GM18868 (cell line): Measurements from ENCODE around the gene TOR2A.
"Not testable (repeated sequence)": the region's sequence is repeated elsewhere in the genome, so short reads cannot be mapped to it uniquely, and the experiment has no call there.

Source experiments
- ATAC-seq: cut with Tn5 transposase; IDR thresholded peaks from one replicate; pipeline ENCODE4 v1.9.1; 2021; ENCODE audit warnings: mild to moderate bottlenecking, moderate library complexity; ENCODE audit not compliant: unreplicated experiment

The TOR2A gene

DNA sequence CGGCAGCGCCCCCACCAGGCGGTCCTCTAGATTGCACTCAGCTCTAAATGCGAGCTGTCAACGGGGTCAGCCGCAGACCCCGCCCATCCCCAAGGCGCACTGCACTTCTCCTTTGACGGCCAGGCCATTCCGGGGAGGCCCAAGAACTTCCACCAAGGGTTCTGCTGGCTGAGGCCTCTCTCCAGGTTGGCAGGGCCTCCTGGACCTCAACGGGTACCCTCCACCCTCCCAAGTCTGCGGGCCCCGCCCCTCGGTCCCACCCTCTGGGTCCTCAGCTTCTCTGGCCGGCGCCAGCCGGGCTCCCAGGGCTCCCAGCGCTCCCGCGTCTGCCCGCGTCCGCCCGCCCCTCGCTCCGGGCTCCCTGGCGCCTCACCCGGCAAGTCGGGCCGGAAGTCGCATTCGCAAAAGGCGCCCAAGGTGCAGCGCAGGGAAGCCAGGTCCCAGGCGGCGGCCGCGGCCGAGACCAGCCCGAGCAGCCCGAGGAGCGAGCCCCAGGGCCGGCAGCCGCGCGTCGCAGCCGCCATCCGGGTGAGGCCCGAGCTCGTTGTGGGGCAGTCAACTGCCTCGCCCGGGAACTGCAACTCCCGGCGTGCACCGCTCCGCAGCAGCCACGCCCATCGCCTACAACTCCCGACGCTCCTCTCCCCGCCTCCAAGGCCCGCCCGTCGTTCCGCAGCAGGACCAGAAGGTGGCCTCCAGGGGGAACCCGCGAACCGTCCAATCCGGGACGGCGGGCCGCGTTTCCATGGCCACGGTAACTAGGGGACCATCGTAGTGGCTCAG, at the start of gene TOR2A:
TSS of gene TOR2A (minus strand) at position 548 of the 783 bp plus-strand sequence. CDS start at position 524, 24 bp downstream.
- ATAC-seq, result peak; percentile 87

DNA sequence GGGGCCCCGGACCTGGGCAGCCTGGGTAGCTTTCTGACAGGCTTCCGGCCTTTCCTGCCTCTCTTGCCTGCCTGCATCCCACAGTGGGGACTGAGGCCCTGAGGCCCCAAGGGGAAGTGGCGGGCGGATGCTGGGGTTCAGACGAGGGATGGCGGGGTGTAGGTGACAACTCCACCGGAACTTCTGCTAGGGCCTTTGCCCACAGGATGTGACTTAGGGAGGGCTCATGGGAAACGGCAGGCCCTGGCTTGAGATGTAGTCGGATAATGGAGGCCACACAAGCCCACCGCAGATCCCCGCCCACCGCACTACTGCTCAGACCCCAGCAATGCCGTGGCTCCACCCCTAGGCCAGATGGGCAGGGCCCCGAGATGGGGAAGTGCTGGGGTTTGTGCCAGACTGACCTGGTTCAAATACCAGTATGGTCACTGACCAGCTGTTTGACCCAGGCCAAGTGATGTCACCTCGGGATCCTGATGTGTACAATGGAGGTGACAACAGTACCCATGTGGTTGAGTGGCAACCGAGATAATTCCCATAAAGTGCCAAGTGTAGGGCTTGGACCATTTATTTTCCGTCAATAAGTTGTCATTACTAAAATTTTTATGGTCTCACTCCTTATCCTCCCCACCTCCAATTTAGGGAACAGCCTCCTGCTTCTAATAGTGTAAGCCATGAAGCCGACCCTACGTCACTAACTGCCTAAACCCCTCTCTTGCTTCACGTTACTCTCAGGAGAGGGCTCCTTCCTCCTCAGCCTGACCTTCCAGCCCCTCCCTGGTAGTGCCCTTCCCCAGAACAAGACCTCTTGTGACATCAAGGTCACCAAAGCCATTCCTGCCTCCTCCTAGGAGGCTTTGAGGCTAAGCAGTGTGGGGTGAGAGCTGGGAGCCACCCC, 48.3 kb upstream of the TOR2A start:
- no peak for ATAC-seq

DNA sequence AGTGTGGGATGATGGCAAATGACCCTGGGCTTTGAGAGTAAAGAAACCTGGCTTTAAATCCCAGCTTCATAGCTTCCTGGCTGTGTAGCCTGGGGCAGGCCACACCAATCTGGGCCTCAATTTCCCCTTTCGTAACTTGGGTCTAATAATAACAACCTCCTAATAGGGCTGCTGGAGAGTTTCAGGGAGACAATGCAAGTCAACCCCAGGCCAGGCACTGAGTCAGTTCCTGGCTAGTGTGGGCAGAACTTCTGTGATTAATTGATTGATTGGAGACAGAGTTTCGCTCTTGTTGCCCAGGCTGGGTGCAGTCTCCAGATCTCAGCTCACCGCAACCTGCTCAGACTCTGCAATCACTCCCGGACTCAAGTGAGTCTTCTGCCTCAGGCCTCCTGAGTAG, 46.7 kb upstream of the TOR2A start:
- ATAC-seq, result no peak

DNA sequence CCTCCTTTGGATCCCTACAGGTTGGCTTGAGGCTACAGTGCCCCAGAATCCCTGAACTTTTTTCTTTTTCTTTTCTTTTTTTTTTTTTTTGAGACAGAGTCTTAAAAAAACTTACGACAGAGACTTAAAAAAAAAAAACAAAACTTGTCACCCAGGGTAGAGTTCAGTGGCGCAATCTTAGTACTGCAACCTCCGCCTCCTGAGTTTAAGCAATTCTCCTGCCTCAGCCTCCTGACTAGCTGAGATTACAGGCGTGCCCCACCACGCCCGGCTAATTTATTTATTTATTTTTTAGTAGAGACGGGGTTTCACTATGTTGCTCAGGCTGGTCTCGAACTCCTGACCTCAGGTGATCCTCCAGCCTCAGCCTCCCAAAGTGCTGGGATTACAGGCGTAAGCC, 45.8 kb upstream of the TOR2A start:
- not testable (repeated sequence) for ATAC-seq

DNA sequence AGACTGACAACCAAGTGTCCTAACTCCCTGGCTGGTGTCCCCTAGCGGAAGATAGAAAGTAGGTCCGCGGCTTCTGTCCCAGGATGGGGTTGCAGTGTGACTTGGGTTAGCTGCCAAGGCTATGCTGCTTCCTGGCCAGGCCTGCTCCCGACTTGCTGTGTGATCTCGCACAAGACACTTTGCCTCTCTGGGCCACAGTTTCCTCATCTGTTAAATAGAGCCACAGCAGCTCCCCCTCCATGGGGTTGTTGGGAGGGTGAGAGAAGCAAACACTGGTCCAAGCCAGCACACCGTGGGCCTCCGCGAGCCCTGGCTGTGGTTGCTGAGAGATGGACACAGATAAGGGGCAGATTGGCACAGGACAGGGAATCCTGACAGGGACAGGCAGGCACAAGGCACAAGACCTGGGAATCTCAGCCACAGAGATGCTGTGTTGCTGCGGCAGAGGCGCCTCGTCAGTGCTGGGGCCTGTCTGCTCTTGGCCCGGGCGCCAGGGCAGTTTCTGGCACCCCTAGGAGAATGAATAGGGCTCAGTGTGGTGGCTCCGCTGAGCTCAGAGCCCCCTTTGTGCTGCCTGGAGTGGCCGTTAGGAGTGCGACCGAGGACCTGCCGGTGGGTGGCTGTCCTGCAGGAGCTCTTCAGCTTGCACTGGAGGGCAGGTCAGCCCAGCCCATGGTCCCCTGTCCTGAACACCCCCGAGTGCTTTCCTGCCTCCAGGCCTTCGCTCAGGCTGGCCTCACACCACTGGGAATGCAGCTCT, 45.2 kb upstream of the TOR2A start:
- ATAC-seq, result no peak

DNA sequence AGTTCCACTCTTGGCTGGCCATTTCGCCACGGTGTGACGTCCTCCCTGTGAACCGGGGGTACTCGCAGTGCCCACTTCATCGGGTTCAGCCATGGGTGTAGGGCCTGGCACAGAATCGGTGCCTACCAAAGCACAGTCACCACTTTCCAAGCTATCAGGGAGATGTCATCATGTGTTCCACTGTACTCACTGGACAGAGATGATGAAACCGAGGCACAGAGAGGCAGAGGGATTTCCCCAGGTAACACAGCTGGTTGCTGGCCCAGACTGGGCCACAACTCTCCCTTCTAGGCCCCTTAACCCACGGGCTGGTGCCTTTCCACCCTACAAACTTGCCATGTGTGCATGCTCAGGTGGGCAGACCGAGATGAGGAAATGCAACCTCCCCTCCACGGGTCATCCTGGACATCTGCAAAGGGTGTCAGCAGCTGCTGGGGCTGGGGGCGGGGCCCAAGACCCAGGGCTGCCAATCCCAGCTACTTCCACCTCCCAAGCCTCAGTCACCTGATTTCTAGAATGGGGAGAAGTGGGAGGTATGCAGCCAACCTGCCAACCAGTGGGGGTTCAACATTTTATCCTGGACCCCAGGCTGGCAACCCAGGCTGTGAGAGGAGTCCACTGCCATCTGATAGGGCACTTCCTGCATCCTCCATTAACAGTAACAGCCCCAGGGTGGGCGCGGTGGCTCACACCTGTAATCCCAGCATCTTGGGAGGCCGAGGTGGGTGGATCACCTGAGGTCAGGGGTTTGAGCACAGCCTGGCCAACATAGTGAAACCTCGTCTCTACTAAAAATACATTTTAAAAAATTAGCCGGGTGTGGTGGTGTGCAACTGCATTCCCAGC, 44.3 kb upstream of the TOR2A start:
- ATAC-seq, result peak; percentile 37

DNA sequence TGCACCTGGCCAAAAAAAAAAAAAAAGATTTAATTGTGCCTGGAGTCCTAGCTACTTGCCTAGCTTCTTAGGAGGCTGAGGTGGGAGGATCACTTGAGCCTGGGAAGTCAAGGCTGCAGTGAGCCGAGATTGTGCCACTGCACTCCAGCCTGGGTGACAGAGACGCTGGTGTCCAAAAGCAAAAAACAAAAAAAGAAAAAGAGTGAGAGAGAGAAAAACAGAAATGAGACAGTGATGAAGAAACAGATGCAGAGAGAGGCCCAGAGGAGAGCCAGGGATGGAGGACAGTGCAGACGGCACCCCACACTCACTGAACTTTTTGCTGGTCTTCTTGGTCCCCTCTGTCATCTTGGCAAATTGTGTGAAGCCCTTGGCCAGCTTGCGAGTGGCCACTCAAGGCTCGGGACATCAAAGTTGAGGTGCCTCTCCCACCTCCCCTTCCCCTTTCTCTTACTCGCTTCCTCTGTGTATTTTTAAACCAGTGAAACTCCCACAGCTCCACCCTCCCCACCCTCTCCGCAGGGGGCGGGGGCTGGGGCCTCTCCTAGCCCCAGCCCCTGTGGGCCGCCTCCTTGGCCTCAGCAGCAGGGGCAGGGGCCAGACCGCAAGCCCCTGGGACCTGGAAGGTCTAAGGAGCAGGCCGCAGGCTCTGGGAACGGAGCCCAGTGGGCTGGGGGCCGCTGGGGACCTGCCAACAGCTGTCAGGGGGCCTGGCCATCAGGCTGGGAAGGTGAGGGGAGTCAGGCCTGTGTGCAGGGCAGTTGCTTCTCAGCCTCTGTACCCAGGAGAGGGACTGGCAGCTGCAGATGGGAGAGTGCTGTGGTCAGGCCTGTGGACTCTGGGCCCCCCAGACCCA, 43.4 kb upstream of the TOR2A start, which contains the start of gene SH2D3C:
TSS of gene SH2D3C (minus strand) at position 387 of the 856 bp plus-strand sequence. CDS start at position 348, 39 bp downstream.
- ATAC-seq, result peak; percentile 33

DNA sequence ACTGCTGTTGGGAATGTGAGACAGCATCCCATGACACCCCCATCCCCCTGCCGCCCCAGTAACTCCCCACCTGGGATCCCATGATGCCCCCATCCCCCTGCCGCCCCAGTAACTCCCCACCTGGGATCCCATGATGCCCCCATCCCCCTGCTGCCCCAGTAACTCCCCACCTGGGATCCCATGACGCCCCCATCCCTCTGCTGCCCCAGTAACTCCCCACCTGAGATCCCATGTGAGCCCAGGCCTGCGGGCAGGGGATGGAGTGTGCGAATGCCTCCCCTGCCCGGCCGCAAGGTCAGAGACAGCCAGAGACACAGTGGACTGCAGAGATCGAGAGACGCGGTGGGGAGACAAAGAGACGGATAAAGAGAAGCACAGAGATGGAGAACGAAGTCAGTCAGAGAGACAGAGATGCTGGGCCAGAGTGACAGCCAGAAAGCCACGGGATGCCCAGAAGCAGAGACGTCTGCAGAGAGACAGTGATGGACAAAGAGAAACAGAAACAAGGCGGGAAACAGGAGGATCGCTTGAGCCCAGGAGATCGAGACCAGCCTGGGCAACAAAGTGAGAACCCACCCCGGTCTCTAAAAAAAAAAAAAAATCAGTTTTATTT, 42.4 kb upstream of the TOR2A start:
- ATAC-seq, result no peak

DNA sequence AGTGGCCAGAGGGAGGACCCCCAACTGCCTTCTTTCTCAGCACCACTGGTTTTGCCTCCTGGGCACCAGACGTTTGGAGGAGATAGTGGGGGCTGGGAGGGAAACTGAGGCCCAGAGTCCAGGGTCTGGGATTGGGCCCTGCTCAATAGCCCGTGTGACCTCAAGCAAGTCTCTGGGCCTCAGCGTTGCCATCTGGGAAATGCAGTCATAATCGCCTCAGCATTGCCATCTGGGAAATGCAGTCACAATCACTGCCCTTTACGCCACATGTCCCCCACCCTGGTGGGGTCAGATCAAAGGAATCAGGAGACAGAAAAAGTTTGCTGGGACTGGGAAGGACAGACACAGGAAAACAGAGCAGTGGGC, 41.8 kb upstream of the TOR2A start:
- ATAC-seq, result no peak

DNA sequence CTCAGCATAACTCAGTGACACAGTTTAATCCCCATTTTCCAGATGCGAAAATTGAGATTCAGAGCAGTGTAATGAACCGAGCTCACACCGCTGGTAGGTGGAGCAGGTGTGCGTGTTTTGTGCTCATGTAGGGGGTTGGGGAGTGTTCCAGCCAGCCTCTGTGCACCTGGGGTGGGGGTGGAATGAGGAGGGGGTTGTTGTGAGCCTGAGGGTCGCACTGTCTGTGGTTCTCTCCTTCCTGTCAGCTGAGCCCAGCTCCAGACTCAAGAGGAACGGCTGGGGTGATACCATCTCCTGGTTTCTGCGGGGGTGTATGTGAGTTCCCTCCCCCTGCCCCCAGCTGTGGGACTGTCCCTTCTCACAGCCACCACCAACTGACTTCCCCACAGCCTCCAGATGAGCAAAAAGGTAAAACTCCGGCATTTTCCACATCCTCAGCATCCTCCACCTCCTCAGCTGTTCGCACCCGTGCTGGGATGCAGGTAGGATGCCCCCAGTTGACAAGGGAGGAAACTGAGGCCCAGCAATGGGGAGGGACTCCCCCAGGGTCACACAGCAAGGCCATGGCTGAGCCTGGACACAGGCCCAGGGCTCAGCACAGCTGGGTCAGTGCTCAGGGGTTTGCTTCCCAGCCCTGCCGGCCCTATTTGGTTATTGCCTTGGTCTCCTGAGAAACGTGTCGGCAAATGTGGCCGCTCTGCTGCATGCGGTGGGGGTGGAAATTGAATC, 41.3 kb upstream of the TOR2A start:
- ATAC-seq, result no peak

DNA sequence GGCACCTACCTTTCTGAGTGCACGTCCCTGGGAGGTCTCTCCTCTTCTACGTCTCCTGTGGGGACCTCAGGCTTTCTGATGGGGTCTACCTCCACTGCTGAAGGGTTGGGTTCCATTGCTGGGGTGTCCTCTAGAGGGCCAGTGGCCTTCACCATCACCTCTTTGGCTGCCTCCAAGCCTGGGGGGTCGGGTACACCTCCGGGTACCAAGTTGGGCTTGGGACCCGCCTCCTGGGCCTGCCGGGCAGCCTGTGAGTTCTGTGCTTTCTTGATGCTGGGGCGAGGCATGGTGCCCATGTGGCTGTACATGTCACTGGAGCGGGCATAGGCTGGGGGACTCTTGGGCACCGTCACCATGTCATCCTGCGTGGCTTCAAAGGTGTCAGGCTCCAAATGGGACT, 38.9 kb upstream of the TOR2A start:
- ATAC-seq, result no peak

DNA sequence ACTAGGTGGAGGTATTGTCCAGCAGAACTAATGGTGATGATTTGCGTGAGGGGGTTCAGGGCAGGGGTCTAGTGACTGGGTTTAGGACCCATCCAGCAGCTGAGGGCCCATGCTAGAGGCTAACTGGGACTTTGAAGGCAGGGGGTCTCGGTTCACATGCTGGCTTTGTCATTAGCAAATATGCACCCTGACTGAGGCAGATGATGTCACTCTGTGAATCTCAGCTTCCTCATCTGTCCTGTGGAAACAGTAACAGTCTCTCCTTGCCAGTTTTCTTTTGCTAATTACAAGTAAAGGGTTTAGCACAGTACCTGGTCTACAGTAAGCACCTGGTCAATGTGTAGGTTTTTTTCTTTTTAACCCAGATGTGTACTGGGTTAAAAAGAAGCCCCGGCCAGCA, 38.2 kb upstream of the TOR2A start:
- ATAC-seq, result no peak

DNA sequence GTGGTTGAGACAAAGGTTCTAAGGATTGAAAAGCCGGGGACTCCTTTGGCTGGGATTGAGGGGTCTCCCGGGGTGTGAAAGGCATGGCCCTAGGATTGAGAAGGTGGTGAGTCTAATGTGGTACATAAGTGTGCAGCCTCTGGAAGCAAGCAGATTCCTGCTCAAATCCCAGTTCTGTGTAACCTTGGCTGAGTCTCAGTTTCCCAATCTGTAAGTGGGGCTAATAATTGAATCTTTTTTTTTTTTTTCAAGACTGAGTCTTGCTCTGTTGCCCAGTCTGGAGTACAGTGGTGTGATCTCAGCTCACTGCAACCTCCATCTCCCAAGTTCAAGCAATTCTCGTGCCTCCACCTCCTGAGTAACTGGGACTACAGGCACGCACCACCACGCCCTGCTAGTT, 37.5 kb upstream of the TOR2A start:
- no peak for ATAC-seq

DNA sequence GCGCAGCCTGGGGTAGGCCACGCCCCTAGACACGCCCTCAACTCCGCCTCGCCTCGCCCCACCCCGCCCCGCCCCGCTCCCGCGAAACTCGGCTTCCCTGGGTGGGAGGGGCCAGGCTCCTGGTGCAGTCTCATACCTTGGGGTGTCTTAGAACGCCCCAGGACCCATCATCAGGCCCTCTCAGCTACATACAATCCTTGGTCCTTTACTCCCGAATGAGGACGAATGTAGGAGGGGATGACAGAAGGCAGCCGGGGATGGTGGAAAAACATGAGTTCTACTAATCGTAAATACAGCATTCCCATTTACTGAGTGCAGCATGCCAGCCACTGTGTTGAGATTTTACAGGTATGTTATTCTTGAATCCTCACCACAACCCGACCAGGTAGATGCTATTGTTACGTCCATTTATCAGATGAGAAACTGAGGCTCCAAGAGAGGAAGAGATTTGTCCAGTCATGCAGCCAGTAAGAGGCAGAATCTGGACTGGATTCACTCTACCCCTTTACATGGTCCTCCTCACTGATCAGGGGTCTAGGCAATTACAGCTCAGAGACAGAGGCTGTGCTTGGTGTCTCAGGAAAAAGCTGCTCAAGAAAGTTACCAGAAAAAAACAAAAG, 36.6 kb upstream of the TOR2A start:
- no peak for ATAC-seq

DNA sequence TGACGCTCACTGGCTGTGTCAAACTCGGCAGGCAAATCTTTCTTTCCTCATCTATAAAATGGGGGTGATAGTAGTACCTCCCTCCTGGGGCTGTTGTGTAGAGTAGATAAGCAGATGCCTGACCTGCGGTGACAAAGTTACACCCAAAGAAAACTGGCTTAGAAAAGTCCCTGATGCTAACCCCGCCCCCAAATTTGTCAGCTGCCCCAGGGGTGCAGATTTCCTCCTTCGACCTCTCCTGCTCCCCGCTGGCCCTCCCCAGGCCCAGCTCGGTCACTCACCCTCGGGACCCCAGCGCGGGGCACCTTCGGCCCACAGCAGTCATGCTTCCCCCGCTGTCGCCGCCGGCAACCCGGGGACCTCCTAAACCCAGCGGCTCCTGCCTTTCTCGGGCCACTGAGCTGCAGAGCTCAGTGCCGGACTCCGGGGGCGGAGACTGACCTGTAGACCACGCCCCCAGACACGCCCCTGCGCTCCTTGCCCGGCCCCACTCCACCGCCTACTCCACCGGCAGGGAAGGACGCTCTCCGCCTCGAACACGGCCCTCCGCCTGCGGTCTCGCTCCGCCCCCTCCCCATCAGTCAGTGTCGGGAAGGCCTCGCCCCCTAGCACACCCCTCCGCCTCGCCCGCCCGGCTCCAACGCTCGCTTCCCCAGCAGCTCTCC, 35.9 kb upstream of the TOR2A start:
- peak; percentile 89 for ATAC-seq

DNA sequence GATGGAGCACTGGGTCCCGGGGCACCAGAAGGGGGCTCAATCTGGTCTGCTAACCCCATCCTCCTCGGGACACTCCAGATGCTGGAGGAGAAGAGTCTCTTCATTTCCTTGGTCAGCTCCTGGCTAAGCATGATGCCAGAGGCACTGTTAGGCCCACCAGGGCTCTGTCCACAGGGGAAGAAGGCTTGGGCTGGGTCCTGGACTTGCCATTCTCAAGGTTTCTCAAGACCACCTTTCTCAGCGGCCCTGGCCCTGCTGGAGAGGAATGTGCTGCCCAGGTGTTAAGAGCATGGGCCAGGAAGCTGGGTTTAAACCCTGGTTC, 35.5 kb upstream of the TOR2A start:
- ATAC-seq, result no peak

DNA sequence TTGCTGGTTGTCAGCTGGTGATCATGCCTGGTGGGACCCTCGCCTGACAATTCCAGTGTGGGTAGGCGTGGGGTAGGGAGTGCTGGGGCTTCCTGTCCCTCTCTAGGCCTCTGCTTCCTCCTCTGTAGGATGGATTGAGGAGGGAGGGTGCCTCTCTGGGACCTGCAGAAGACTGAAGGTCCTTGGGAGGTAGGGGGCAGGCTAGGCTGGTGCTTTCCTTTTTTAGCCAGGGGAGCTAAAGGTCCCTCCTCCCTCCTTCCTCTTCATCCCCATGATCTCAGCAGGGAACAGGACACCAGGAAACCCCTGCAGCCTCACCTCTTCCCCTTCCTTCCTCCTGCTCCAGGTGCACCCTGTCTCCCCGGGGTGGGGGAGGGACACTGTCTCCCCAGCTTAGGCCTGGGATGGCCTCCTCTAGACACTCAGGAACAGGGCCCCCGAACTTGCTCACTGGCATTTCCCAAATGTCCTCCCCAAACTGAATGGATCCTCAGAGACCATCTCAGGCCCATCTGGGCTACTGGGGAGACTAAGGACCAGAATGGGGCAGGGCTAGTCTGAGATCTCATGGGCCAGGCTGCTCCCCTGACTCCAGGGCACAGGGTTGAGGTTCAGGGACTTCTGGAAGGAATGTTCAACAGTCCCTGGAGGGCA, 35.0 kb upstream of the TOR2A start:
- no peak for ATAC-seq
